HCT116 (cell line): ENCODE results near the gene DCP1A. TPM values are rescaled to one million over a fixed set of nuclear protein-coding genes. Genes with fewer than 3 reads are reported as not detected.

Source experiments
- ATAC-seq: fragments of 200-7000 bp; cut with Tn5 transposase; 2 replicates; pipeline ENCODE4 v1.9.1; 2020; ENCODE audit warnings: mild to moderate bottlenecking, moderate library complexity
- BruUV-seq: library from RNA; stranded (reverse); fragments of 400-500 nt; replicated peaks from 2 replicates; lab custom pipeline; 2021; lab: Mats Ljungman, UMichigan
- CTCF ChIA-PET: fragments of 300-600 bp; sonication (Branson Sonifier 250); formaldehyde crosslinking; loops from one replicate; lab custom pipeline; 2021; ENCODE audit warnings: antibody characterized with exemption; lab: Charles Lee
- POLR2A ChIA-PET: fragments of 300-600, 350-600 bp; sonication (Branson Sonifier 250); formaldehyde crosslinking; loops from one replicate; lab custom pipeline; 2021; ENCODE audit warnings: antibody characterized with exemption; lab: Charles Lee
- RAD21 ChIA-PET, 2 experiments: fragments of 300-600 bp; sonication (Branson Sonifier 250); formaldehyde crosslinking; loops; one replicate each; lab custom pipeline; 2023; ENCODE audit warnings: low total read pairs in 2 of 2; ENCODE audit not compliant: uncharacterized antibody in 2 of 2, unreplicated experiment in 2 of 2, low non-redundant PET in 1 of 2; lab: Charles Lee
- DNase-seq: peaks from one replicate; pipeline ENCODE4 v3.0.0-alpha.2; 2010; ENCODE audit warnings: low read depth, low spot score
- H2AFZ ChIP-seq: fragments of 200-600 bp; shearing (Covaris generic), sonication (generic); 2 replicates; pipeline ENCODE4 v1.6.1; 2017; ENCODE audit warnings: low read depth, mixed run types, mixed read lengths, antibody characterized with exemption, low read length; ENCODE audit not compliant: poor library complexity, severe bottlenecking
- H3K27ac ChIP-seq: 2 replicates; pipeline ENCODE4 v1.5.1; 2012; ENCODE audit warnings: low read depth, low read length
- H3K27me3 ChIP-seq: fragments of 200-600 bp; sonication (generic); 2 replicates; pipeline ENCODE4 v1.6.1; 2016; ENCODE audit warnings: mixed run types, low read length, mixed read lengths; ENCODE audit not compliant: insufficient read depth
- H3K36me3 ChIP-seq, 2 experiments: fragments of 200-500 bp in 1 of 2; fragments of 200-600 bp in 1 of 2; sonication (Bioruptor generic) in 1 of 2; sonication (generic) in 1 of 2; 2 replicates each; pipeline versions ENCODE4 v1.5.1 to v1.6.1; 2014 to 2016; ENCODE audit warnings: low read length in 2 of 2, inconsistent platforms in 1 of 2, mixed read lengths in 1 of 2, mixed run types in 1 of 2; ENCODE audit not compliant: insufficient read depth in 2 of 2, control insufficient read depth in 1 of 2
- H3K4me1 ChIP-seq, 2 experiments: fragments of 200-600 bp in 1 of 2; sonication (generic) in 1 of 2; 2 replicates each; pipeline versions ENCODE4 v1.5.1 to v1.6.1; 2012 to 2017; ENCODE audit warnings: low read length in 2 of 2, inconsistent platforms in 1 of 2, mild to moderate bottlenecking in 1 of 2, mixed read lengths in 1 of 2, mixed run types in 1 of 2, moderate library complexity in 1 of 2; ENCODE audit not compliant: insufficient read depth in 2 of 2, control insufficient read depth in 1 of 2
- H3K4me2 ChIP-seq: fragments of 200-600 bp; sonication (generic); 2 replicates; pipeline ENCODE4 v1.6.1; 2017; ENCODE audit warnings: mixed run types, low read length, mixed read lengths
- H3K4me3 ChIP-seq, 2 experiments: fragments of 200-600 bp in 1 of 2; sonication (generic) in 1 of 2; replicated peaks in 1 of 2; 2 replicates each; pipeline ENCODE4 v1.5.1; 2011 to 2016; ENCODE audit warnings: low read length in 2 of 2, control low read depth in 1 of 2, low read depth in 1 of 2, mild to moderate bottlenecking in 1 of 2, mixed read lengths in 1 of 2, mixed run types in 1 of 2
- H3K79me2 ChIP-seq: fragments of 200-600 bp; sonication (generic); 2 replicates; pipeline ENCODE4 v1.6.1; 2017; ENCODE audit warnings: mild to moderate bottlenecking, mixed run types, low read length, moderate library complexity, mixed read lengths; ENCODE audit not compliant: insufficient read depth
- H3K9ac ChIP-seq: fragments of 200-600 bp; sonication (generic); 2 replicates; pipeline ENCODE4 v1.6.1; 2016; ENCODE audit warnings: low read length, mixed read lengths
- H3K9me2 ChIP-seq: fragments of 200-600 bp; sonication (generic), shearing (Covaris generic); 2 replicates; pipeline ENCODE4 v1.6.1; 2017; ENCODE audit warnings: mixed run types, mild to moderate bottlenecking, moderate library complexity; ENCODE audit not compliant: insufficient read depth
- H3K9me3 ChIP-seq, 2 experiments: fragments of 200-500 bp in 1 of 2; fragments of 200-600 bp in 1 of 2; sonication (Bioruptor generic) in 1 of 2; sonication (generic) in 1 of 2; 2 replicates each; pipeline ENCODE4 v1.6.1; 2014 to 2017; ENCODE audit warnings: low read length in 2 of 2, mixed read lengths in 2 of 2, inconsistent platforms in 1 of 2, low read depth in 1 of 2, mild to moderate bottlenecking in 1 of 2, mixed run types in 1 of 2, moderate library complexity in 1 of 2; ENCODE audit not compliant: control insufficient read depth in 1 of 2, insufficient read depth in 1 of 2
- H4K20me1 ChIP-seq: fragments of 200-600 bp; sonication (generic), shearing (Covaris generic); 2 replicates; pipeline ENCODE4 v1.6.1; 2017; ENCODE audit warnings: mixed run types, mild to moderate bottlenecking, moderate library complexity; ENCODE audit not compliant: insufficient read depth
- EGR1 ChIP-seq: IDR thresholded peaks from 2 replicates; pipeline ENCODE4 v1.6.1; 2012; ENCODE audit warnings: low read depth
- ELF1 ChIP-seq: IDR thresholded peaks from 2 replicates; pipeline ENCODE4 v1.6.1; 2012; ENCODE audit warnings: low read depth, borderline replicate concordance
- EZH2phosphoT487 ChIP-seq: fragments of 200-600 bp; IDR thresholded peaks from 2 replicates; pipeline ENCODE4 v1.6.1; 2018; ENCODE audit warnings: antibody characterized with exemption, borderline replicate concordance
- FOSL1 ChIP-seq: IDR thresholded peaks from 2 replicates; pipeline ENCODE4 v1.6.1; 2012; ENCODE audit warnings: low read depth
- MAX ChIP-seq: IDR thresholded peaks from 2 replicates; pipeline ENCODE4 v1.6.1; 2012
- POLR2A ChIP-seq: IDR thresholded peaks from 2 replicates; pipeline ENCODE4 v1.7.0; 2011; ENCODE audit warnings: borderline replicate concordance; ENCODE audit not compliant: insufficient read depth, insufficient read length; ENCODE audit errors: extremely low read depth
- POLR2AphosphoS5 ChIP-seq: IDR thresholded peaks from 2 replicates; pipeline ENCODE4 v1.6.1; 2011; ENCODE audit warnings: mild to moderate bottlenecking, low read depth, low read length, moderate library complexity
- REST ChIP-seq: IDR thresholded peaks from 2 replicates; pipeline ENCODE4 v1.6.1; 2012; ENCODE audit warnings: low read depth
- SIN3A ChIP-seq: IDR thresholded peaks from 2 replicates; pipeline ENCODE4 v1.6.1; 2012; ENCODE audit warnings: low read depth
- SRF ChIP-seq: IDR thresholded peaks from 2 replicates; pipeline ENCODE4 v1.6.1; 2012; ENCODE audit warnings: low read depth
- ZNF274 ChIP-seq: fragments of 200-500 bp; sonication (Bioruptor generic); IDR thresholded peaks from 2 replicates; pipeline ENCODE4 v1.6.1; 2014; ENCODE audit warnings: mild to moderate bottlenecking, low read depth, low read length, inconsistent platforms
- intact Hi-C: fragments of 100-400 bp; cut with micrococcal nuclease; formaldehyde crosslinking; loops from 2 replicates; pipeline ENCODE4 v1.10.0; 2022
- total RNA-seq: library from RNA; stranded (reverse); gene quantifications from one replicate; pipeline ENCODE4 v1.2.1, GENCODE V29; 2021; ENCODE audit not compliant: unreplicated experiment

DCP1A gene
- total RNA-seq, 1 experiment from 2014 or later: 33.2 TPM

GRCh38 chr3:53377794-53378193, 30.5 kb upstream of the DCP1A start:
- Histone ChIP-seq H3K4me1 (no peaks in the 10 kb centered on the region), H3K79me2 (no peaks in the 10 kb centered on the region), H3K9me3 (no peaks in the 10 kb centered on the region), H3K9ac (no peak overlapping the region), H3K9me2 (no peaks in the 10 kb centered on the region), H3K4me2 (no peak overlapping the region), H3K36me3 (no peaks in the 10 kb centered on the region), H3K4me3 (no peak overlapping the region), H2AFZ (no peak overlapping the region), H3K27me3 (peaks cover 13% of the 10 kb centered on the region), H3K27ac (no peak overlapping the region), H4K20me1 (no peaks in the 10 kb centered on the region)
- ChIA-PET CTCF (no interaction called here), RAD21 (no interaction called here), POLR2A (no interaction called here)
- ATAC-seq: no peak
- TF ChIP-seq ELF1 (no peak), SIN3A (no peak), POLR2AphosphoS5 (no peak), SRF (no peak), MAX (no peak), EZH2phosphoT487 (no peak), FOSL1 (no peak), EGR1 (no peak), POLR2A (no peak)
- BruUV-seq: no TSS peak
- intact Hi-C loops: no loop called here
- no peak for DNase-seq

- Histone ChIP-seq H3K79me2 (no peaks in the 10 kb centered on the region), H3K4me3 (no peak overlapping the region), H3K4me2 (no peak overlapping the region), H3K27ac (no peak overlapping the region), H4K20me1 (no peaks in the 10 kb centered on the region), H3K27me3 (peaks cover 13% of the 10 kb centered on the region), H2AFZ (no peak overlapping the region), H3K9me2 (no peaks in the 10 kb centered on the region), H3K9me3 (no peaks in the 10 kb centered on the region), H3K4me1 (no peaks in the 10 kb centered on the region), H3K36me3 (no peaks in the 10 kb centered on the region), H3K9ac (no peak overlapping the region)
- no TSS peak for BruUV-seq
- no peak for TF ChIP-seq REST
- no peak for TF ChIP-seq ZNF274
- ChIA-PET POLR2A (no interaction called here), RAD21 (interaction anchor here in 1 of 2 experiments (1.0 kb wide), 1 partner anchor 333 kb away, joined by 4 read pairs; no protein-coding TSS in a partner anchor), CTCF (interaction anchor here (2.5 kb wide), 1 partner anchor 331 kb away, joined by 6 read pairs; no protein-coding TSS in a partner anchor)
- DNase-seq (no peak), ATAC-seq (no peak)
- intact Hi-C loops: no loop called here
Measured at GRCh38 chr3:53376679-53377078, 29.3 kb upstream of the DCP1A start.
